Smooth muscle cell (in vitro differentiated cells): ENCODE results near the gene MYO7A. TPM values are rescaled to one million over a fixed set of nuclear protein-coding genes. Genes with fewer than 3 reads are reported as not detected.

Experiments
- DNase-seq: peaks from one replicate; lab custom pipeline; 2025; ENCODE audit not compliant: unreplicated experiment; lab: John Stamatoyannopoulos, UW
- H2AFZ ChIP-seq: fragments of 200-600 bp; sonication (generic); 2 replicates; pipeline ENCODE4 v1.6.0; 2016; ENCODE audit warnings: antibody characterized with exemption, low read depth, mild to moderate bottlenecking
- H3F3A ChIP-seq: fragments of 200-600 bp; sonication (generic); 2 replicates; pipeline ENCODE4 v1.6.0; 2017; ENCODE audit warnings: antibody characterized with exemption, low read depth
- H3K27ac ChIP-seq: fragments of 200-600 bp; sonication (generic); 2 replicates; pipeline ENCODE4 v1.5.1; 2016; ENCODE audit warnings: low read depth, mild to moderate bottlenecking
- H3K27me3 ChIP-seq: fragments of 200-600 bp; sonication (generic); 2 replicates; pipeline ENCODE4 v1.6.1; 2016; ENCODE audit warnings: low read depth, mild to moderate bottlenecking
- H3K36me3 ChIP-seq: fragments of 200-600 bp; sonication (generic); 2 replicates; pipeline ENCODE4 v1.5.1; 2016; ENCODE audit warnings: low read depth
- H3K4me1 ChIP-seq: fragments of 200-600 bp; sonication (generic); 2 replicates; pipeline ENCODE4 v1.5.1; 2016; ENCODE audit warnings: low read depth
- H3K4me2 ChIP-seq: fragments of 200-600 bp; sonication (generic); 2 replicates; pipeline ENCODE4 v1.6.0; 2016; ENCODE audit warnings: mild to moderate bottlenecking
- H3K4me3 ChIP-seq: fragments of 200-600 bp; sonication (generic); 2 replicates; pipeline ENCODE4 v1.5.1; 2016; ENCODE audit warnings: mild to moderate bottlenecking
- H3K79me2 ChIP-seq: fragments of 200-600 bp; sonication (generic); 2 replicates; pipeline ENCODE4 v1.6.0; 2016; ENCODE audit warnings: low read depth, mild to moderate bottlenecking
- H3K9ac ChIP-seq: fragments of 200-600 bp; sonication (generic); 2 replicates; pipeline ENCODE4 v1.6.0; 2016; ENCODE audit warnings: low read depth
- H3K9me3 ChIP-seq: fragments of 200-600 bp; sonication (generic); replicated peaks from 2 replicates; pipeline ENCODE4 v1.5.1; 2016; ENCODE audit warnings: low read depth
- H4K20me1 ChIP-seq: fragments of 200-600 bp; sonication (generic); 2 replicates; pipeline ENCODE4 v1.6.0; 2016; ENCODE audit warnings: low read depth
- CTCF ChIP-seq: fragments of 200-600 bp; sonication (generic); IDR thresholded peaks from 2 replicates; pipeline ENCODE4 v1.5.1; 2017; ENCODE audit warnings: borderline replicate concordance, mild to moderate bottlenecking, antibody characterized with exemption; ENCODE audit not compliant: insufficient read depth, poor library complexity, severe bottlenecking
- WGBS: methylation state at CpG from one replicate; pipeline ENCODE4 v1.1.7; 2016; ENCODE audit warnings: low lambda C conversion rate; 5-methylcytosine and 5-hydroxymethylcytosine counted together
- polyA plus RNA-seq: library from polyadenylated mRNA; unstranded; fragments of >200 nt; fragmentation: Nextera tagmentation; extraction: Ambion mirVana; gene quantifications from 2 replicates; pipeline ENCODE4 v1.2.1, GENCODE V29; 2016
- total RNA-seq: library from RNA; depleted of rRNA; stranded (reverse); fragments of >200 nt; gene quantifications from 2 replicates; pipeline ENCODE4 v1.2.3, GENCODE V29; 2014

Gene MYO7A
- total and polyA plus RNA-seq, 2 experiments from 2014 or later, result 0.08 to 0.18 TPM

DNA sequence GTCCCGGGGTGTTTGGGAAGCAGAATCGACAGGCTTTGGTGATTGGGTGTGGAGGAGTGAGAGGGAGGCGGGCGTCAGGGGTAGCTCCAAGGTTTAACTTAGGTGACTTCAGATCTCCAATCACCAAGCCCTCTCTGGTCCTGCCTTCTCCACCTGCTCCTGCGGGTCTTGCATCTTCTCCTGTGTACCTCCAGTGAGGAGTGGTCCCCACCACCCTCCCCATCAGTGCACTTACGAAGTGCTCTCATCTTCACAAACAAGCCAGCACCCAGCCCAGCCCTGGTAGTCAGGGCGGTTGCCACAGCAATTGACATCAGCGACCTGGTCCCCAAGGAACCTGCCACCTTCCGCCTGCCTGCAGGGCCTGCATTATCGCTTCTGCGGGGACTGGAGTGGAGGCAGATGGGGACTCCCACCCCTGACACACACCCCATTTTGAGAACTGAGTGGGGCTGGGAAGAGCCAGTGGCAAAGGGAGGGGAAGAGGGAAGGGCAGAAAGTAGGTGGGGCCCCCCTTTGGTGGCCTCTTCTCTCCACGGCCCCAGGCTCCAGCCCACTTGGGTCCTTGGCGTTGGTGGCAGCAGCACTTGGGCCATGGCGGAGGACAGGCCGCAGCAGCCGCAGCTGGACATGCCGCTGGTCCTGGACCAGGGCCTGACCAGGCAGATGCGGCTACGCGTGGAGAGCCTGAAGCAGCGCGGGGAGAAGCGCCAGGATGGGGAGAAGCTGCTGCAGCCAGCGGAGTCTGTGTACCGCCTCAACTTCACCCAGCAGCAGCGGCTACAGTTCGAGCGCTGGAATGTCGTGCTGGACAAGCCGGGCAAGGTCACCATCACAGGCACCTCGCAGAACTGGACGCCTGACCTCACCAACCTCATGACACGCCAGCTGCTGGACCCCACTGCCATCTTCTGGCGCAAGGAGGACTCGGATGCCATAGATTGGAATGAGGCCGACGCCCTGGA lies 25.5 kb upstream of the MYO7A start, which contains the start of gene OMP:
OMP (plus strand) TSS at position 595 of the 965 bp plus-strand sequence; CDS start at position 595, 0 bp downstream.
- 96% methylated on average over 34 of the region's 37 CpGs for WGBS
- Histone ChIP-seq H3K9ac (no peak within 1 kb of the TSS), H3K27me3 (no peaks in the 10 kb centered on the region), H3K9me3 (no peaks in the 10 kb centered on the region), H2AFZ (no peak within 1 kb of the TSS), H3K36me3 (no peaks in the 10 kb centered on the region), H3K4me3 (no peak within 1 kb of the TSS), H3K4me2 (no peak within 1 kb of the TSS), H4K20me1 (peaks cover 8% of the 10 kb centered on the region), H3K79me2 (no peaks in the 10 kb centered on the region), H3K27ac (no peak within 1 kb of the TSS), H3K4me1 (no peaks in the 10 kb centered on the region), H3F3A (no peaks in the 10 kb centered on the region)
- no peak for DNase-seq
- no peak for TF ChIP-seq CTCF

- H3K27ac ChIP-seq, result no peak overlapping the region
- no peak overlapping the region for H3K9ac ChIP-seq
- 94% methylated on average over 2 of the region's 2 CpGs for WGBS
- H3K79me2 ChIP-seq, result no peaks in the 10 kb centered on the region
- H3F3A ChIP-seq, result no peaks in the 10 kb centered on the region
- no peak overlapping the region for H2AFZ ChIP-seq
- no peaks in the 10 kb centered on the region for H3K36me3 ChIP-seq
- H3K27me3 ChIP-seq, result no peaks in the 10 kb centered on the region
- no peak overlapping the region for H3K4me2 ChIP-seq
- H3K4me3 ChIP-seq, result no peak overlapping the region
- no peak for TF ChIP-seq CTCF
- no peak for DNase-seq
- H4K20me1 ChIP-seq, result peaks cover 8% of the 10 kb centered on the region
- no peaks in the 10 kb centered on the region for H3K4me1 ChIP-seq
- H3K9me3 ChIP-seq, result no peaks in the 10 kb centered on the region
Observed at GRCh38 chr11:77103319-77103718, 24.7 kb upstream of the MYO7A start.

DNA sequence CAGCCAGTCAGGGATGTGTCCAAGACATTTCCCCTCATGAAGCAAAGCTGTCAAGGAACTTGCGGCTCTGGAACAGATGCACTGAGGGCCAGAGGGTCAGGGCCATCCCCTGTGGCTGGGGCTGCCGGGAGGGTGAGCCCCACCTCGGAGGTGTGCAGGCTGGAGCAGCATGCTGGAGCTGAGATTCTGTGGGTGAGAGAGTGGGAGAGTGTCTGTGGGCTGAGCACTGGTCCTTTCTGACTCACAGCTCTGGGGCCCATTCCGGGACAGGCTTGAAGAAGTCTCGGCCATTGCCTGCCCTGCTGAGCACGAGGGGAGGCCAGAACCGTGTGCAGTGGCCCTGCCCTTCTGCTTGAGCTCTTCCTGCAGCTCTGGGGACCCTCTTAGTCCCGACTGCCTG lies 23.3 kb upstream of the MYO7A start:
- DNase-seq, result no peak
- H3K27ac ChIP-seq, result no peak overlapping the region
- H2AFZ ChIP-seq, result no peak overlapping the region
- H3F3A ChIP-seq, result no peaks in the 10 kb centered on the region
- H3K4me1 ChIP-seq, result no peaks in the 10 kb centered on the region
- no peaks in the 10 kb centered on the region for H3K9me3 ChIP-seq
- 52% methylated on average over 8 of the region's 8 CpGs for WGBS
- H3K4me3 ChIP-seq, result no peak overlapping the region
- H4K20me1 ChIP-seq, result peaks cover 8% of the 10 kb centered on the region
- TF ChIP-seq CTCF, result no peak
- no peaks in the 10 kb centered on the region for H3K79me2 ChIP-seq
- no peak overlapping the region for H3K4me2 ChIP-seq
- H3K27me3 ChIP-seq, result no peaks in the 10 kb centered on the region
- no peak overlapping the region for H3K9ac ChIP-seq
- no peaks in the 10 kb centered on the region for H3K36me3 ChIP-seq
